H1 (cell line): ENCODE data around the gene SLC9A4. TPM values are rescaled to one million over a fixed set of nuclear protein-coding genes. Genes with fewer than 3 reads are reported as not detected.

Experiments used
- CREB1 ChIP-seq: IDR thresholded peaks from 2 replicates; pipeline ENCODE4 v1.6.1; 2012; ENCODE audit warnings: inconsistent platforms
- EP300 ChIP-seq, 2 experiments: IDR thresholded peaks; 1 replicate in 1 of 2; 2 replicates in 1 of 2; pipeline ENCODE4 v1.6.1; 2011 to 2012; ENCODE audit warnings: low read depth in 2 of 2, low read length in 2 of 2, mild to moderate bottlenecking in 2 of 2, borderline replicate concordance in 1 of 2, inconsistent platforms in 1 of 2, moderate library complexity in 1 of 2
- TAF7 ChIP-seq: optimal IDR thresholded peaks from 2 replicates; pipeline ENCODE3; 2011; ENCODE audit warnings: low read depth, mild to moderate bottlenecking, inconsistent platforms, low read length, moderate library complexity, borderline replicate concordance
- polyA plus RNA-seq, 7 experiments: library from polyadenylated mRNA; depleted of rRNA in 3 of 7; stranded (reverse) in 5 of 7; unstranded in 2 of 7; fragments of >200 nt in 5 of 7; fragments of 200-250 nt in 2 of 7; gene quantifications; 1 replicate in 5 of 7; 2 replicates in 1 of 7; 4 replicates in 1 of 7; pipeline versions ENCODE4 v1.2.1 to v1.2.3, GENCODE V29; 2011 to 2013; ENCODE audit warnings: missing spikeins in 2 of 7, mixed read lengths in 2 of 7
- total RNA-seq: library from RNA; stranded (reverse); fragmentation: NEBNext Ultra II Directional; extraction: Animal tissue kit (Norgen Biotek cat#: 25700); gene quantifications from 2 replicates; pipeline ENCODE4 v1.2.1, GENCODE V29; 2021
- TF ChIP-seq, protein P1 (sequence below), 3 experiments: IDR thresholded peaks; 1 replicate in 2 of 3; 2 replicates in 1 of 3; pipeline versions ENCODE4 v1.5.1 to v1.6.1; 2011; ENCODE audit warnings: low read length in 3 of 3, mild to moderate bottlenecking in 3 of 3, inconsistent platforms in 2 of 3, low read depth in 1 of 3, moderate library complexity in 1 of 3; ENCODE audit not compliant: insufficient read depth in 1 of 3; ENCODE audit errors: control extremely low read depth in 1 of 3

The SLC9A4 gene
- total and polyA plus RNA-seq, 2 of the 8 experiments (the other 6 are each of a cell fraction or from before 2014, with no cell fraction given) = not detected

DNA sequence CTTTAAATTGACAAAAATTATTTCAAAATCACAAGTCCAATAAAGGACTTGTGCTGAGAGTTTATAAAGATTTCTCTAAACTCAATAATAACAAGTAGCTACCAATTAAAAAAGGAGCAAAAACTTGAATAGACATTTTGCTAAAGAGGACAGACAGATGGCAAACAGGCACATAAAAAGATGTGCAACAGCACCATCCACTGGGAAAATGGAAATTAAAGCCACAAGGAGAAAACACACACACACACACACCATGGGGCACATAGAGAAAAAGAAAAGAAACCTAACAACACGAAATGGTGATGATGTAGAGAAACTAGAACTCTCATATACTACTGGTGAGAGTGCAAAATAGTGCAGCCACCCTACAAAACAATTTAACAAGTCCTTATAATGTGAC, 12.6 kb upstream of the SLC9A4 start (continued):
- TF ChIP-seq, protein P1, sequence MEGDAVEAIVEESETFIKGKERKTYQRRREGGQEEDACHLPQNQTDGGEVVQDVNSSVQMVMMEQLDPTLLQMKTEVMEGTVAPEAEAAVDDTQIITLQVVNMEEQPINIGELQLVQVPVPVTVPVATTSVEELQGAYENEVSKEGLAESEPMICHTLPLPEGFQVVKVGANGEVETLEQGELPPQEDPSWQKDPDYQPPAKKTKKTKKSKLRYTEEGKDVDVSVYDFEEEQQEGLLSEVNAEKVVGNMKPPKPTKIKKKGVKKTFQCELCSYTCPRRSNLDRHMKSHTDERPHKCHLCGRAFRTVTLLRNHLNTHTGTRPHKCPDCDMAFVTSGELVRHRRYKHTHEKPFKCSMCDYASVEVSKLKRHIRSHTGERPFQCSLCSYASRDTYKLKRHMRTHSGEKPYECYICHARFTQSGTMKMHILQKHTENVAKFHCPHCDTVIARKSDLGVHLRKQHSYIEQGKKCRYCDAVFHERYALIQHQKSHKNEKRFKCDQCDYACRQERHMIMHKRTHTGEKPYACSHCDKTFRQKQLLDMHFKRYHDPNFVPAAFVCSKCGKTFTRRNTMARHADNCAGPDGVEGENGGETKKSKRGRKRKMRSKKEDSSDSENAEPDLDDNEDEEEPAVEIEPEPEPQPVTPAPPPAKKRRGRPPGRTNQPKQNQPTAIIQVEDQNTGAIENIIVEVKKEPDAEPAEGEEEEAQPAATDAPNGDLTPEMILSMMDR (IDR thresholded peaks at IDR 0.05; ENCODE audit: control extremely low read depth in 1 of 3, insufficient read depth in 1 of 3, low read depth in 1 of 3, low read length in 3 of 3) = no peak
- TF ChIP-seq TAF7 (no peak), CREB1 (no peak), EP300 (IDR thresholded peaks at IDR 0.05; ENCODE audit: borderline replicate concordance in 1 of 2, low read depth in 2 of 2, low read length in 2 of 2) (no peak)
